Glutamatergic neuron (in vitro differentiated cells): Measurements from ENCODE around the gene GTPBP1. TPM values are rescaled to one million over a fixed set of nuclear protein-coding genes. Genes with fewer than 3 reads are reported as not detected.

ENCODE experiments used
- DNase-seq: peaks from one replicate; pipeline ENCODE4 v3.0.0; 2022
- H3K27ac Mint-ChIP-seq: one replicate; pipeline ENCODE4 v1.8.0; 2020; ENCODE audit warnings: mild to moderate bottlenecking, mixed read lengths, inconsistent platforms; ENCODE audit not compliant: unreplicated experiment
- H3K27me3 Mint-ChIP-seq: one replicate; pipeline ENCODE4 v1.8.0; 2020; ENCODE audit warnings: mild to moderate bottlenecking, moderate library complexity, mixed read lengths, inconsistent platforms; ENCODE audit not compliant: unreplicated experiment
- H3K36me3 Mint-ChIP-seq: one replicate; pipeline ENCODE4 v1.8.0; 2020; ENCODE audit warnings: mild to moderate bottlenecking, mixed read lengths, inconsistent platforms; ENCODE audit not compliant: unreplicated experiment
- H3K4me1 Mint-ChIP-seq: one replicate; pipeline ENCODE4 v1.8.0; 2020; ENCODE audit warnings: mild to moderate bottlenecking, low read depth, mixed read lengths, inconsistent platforms; ENCODE audit not compliant: unreplicated experiment
- H3K4me3 Mint-ChIP-seq: one replicate; pipeline ENCODE4 v1.8.0; 2020; ENCODE audit warnings: mild to moderate bottlenecking, mixed read lengths, inconsistent platforms; ENCODE audit not compliant: unreplicated experiment
- H3K9me3 Mint-ChIP-seq: one replicate; pipeline ENCODE4 v1.8.0; 2020; ENCODE audit warnings: mild to moderate bottlenecking, moderate library complexity, mixed read lengths, inconsistent platforms; ENCODE audit not compliant: unreplicated experiment
- CTCF ChIP-seq: fragments of 200-600 bp; sonication (generic); IDR thresholded peaks from one replicate; pipeline ENCODE4 v1.5.0; 2021; ENCODE audit not compliant: partially characterized antibody, unreplicated experiment
- total RNA-seq: library from RNA; stranded (reverse); fragmentation: NEBNext Ultra II Directional; extraction: Animal tissue kit (Norgen Biotek cat#: 25700); gene quantifications from one replicate; pipeline ENCODE4 v1.2.1, GENCODE V29; 2021; ENCODE audit not compliant: unreplicated experiment

The GTPBP1 gene
- total RNA-seq, 1 donor from 2014 or later: 55.6 TPM

GRCh38 chr22:38739300-38740055 lies 33.7 kb downstream of the GTPBP1 start:
- peaks cover 10% of the 10 kb centered on the region for H3K27me3 Mint-ChIP-seq

GRCh38 chr22:38740116-38740723 lies 34.5 kb downstream of the GTPBP1 start:
- no peak overlapping the region for H3K27ac Mint-ChIP-seq
- no peaks in the 10 kb centered on the region for H3K36me3 Mint-ChIP-seq
- peaks cover 14% of the 10 kb centered on the region for H3K27me3 Mint-ChIP-seq
- no peak for TF ChIP-seq CTCF
- no peak for DNase-seq
- H3K4me1 Mint-ChIP-seq: peaks cover 9% of the 10 kb centered on the region
- peaks cover 8% of the 10 kb centered on the region for H3K9me3 Mint-ChIP-seq
- no peak overlapping the region for H3K4me3 Mint-ChIP-seq

More at GRCh38 chr22:38739300-38740055, 33.7 kb downstream of the GTPBP1 start:
- no peak for TF ChIP-seq CTCF
- no peaks in the 10 kb centered on the region for H3K36me3 Mint-ChIP-seq
- no peak for DNase-seq
- peaks cover 10% of the 10 kb centered on the region for H3K4me1 Mint-ChIP-seq
- H3K27ac Mint-ChIP-seq: no peak overlapping the region
- H3K4me3 Mint-ChIP-seq: no peak overlapping the region
- H3K9me3 Mint-ChIP-seq: peaks cover 8% of the 10 kb centered on the region

DNA sequence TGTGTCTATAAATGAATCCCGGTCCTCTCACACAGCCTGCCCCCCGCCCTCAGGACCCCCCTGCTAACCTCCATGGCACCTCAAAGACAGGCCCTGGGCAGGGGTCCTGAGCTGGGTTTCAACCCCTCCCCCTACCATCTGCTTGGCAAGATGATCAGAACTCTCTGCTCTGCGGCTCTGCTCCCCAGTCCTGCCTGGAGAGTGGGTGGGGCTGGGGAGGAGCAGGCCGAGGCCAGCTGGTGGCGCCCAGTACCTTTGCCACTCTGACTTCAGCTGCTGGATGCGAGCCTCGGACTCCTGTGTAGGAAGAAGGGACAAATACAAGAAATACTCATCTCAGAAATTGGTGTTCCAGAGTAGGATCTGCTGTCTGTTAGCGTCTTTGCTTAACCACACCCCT lies 35.0 kb downstream of the GTPBP1 start:
- peaks cover 14% of the 10 kb centered on the region for H3K27me3 Mint-ChIP-seq
- peaks cover 8% of the 10 kb centered on the region for H3K9me3 Mint-ChIP-seq
- H3K27ac Mint-ChIP-seq: peak overlapping the region; percentile 81
- H3K4me1 Mint-ChIP-seq: peaks cover 11% of the 10 kb centered on the region
- no peaks in the 10 kb centered on the region for H3K36me3 Mint-ChIP-seq
- no peak for TF ChIP-seq CTCF
- no peak for DNase-seq
- H3K4me3 Mint-ChIP-seq: peak overlapping the region; percentile 25

DNA sequence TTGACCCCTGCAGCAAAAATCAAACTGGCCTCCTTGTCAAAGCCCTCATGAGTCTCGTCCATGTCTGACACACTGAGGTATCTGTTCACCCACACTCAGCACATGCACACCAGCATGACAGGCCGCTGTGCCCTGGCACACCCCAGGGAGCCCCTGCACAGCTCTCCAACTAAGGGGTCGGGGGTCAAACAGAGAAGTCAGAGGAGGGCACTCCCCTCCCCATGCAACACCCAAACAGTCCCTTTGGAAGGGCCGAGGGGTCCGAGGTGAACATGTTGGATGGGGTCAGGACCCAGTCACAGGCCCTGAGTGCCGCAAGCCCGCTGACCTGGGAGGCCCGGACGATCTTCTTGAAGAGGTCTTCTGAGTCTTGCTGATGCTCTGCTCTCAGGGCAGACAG lies 35.4 kb downstream of the GTPBP1 start:
- Mint-ChIP-seq H3K27me3 (peaks cover 14% of the 10 kb centered on the region), H3K4me1 (peaks cover 13% of the 10 kb centered on the region), H3K36me3 (no peaks in the 10 kb centered on the region), H3K9me3 (peaks cover 8% of the 10 kb centered on the region), H3K27ac (peak overlapping the region; percentile 81), H3K4me3 (peak overlapping the region; percentile 25)
- TF ChIP-seq CTCF: no peak
- no peak for DNase-seq

GRCh38 chr22:38741576-38741975 lies 35.8 kb downstream of the GTPBP1 start:
- Mint-ChIP-seq H3K4me3 (no peak overlapping the region), H3K9me3 (peaks cover 8% of the 10 kb centered on the region), H3K4me1 (peaks cover 13% of the 10 kb centered on the region), H3K27ac (no peak overlapping the region), H3K27me3 (peaks cover 14% of the 10 kb centered on the region), H3K36me3 (no peaks in the 10 kb centered on the region)
- no peak for DNase-seq
- TF ChIP-seq CTCF: no peak
